H1 (cell line): ENCODE data around the gene ARHGEF25. TPM values are rescaled to one million over a fixed set of nuclear protein-coding genes. Genes with fewer than 3 reads are reported as not detected.
A peak's percentile ranks its signal among the peaks of the same experiment; 100 is the strongest.

ENCODE experiments used
- CTCF ChIA-PET: fragments of 300-600 bp; sonication (Branson Sonifier 250); formaldehyde crosslinking; loops from one replicate; lab custom pipeline; 2021; ENCODE audit not compliant: partially characterized antibody; lab: Charles Lee
- POLR2A ChIA-PET: fragments of 300-600 bp; sonication (Branson Sonifier 250); formaldehyde crosslinking; loops from one replicate; lab custom pipeline; 2021; ENCODE audit warnings: inconsistent platforms; ENCODE audit not compliant: partially characterized antibody; lab: Charles Lee
- DNase-seq, 2 experiments: peaks; one replicate each; pipeline versions ENCODE4 v3.0.0 to v3.0.0-alpha.2; 2010 to 2022; ENCODE audit warnings: low spot score in 2 of 2, low read depth in 1 of 2, mixed read lengths in 1 of 2
- FAIRE-seq: peaks from 2 replicates; lab custom pipeline; 2011; peaks lifted over from hg19 to GRCh38; lab: Jason Lieb, UNC
- H2AFZ ChIP-seq: 2 replicates; pipeline ENCODE4 v1.8.1; 2012; ENCODE audit warnings: low read length, inconsistent platforms
- H2AK5ac ChIP-seq: 2 replicates; pipeline ENCODE4 v1.6.1; 2013; ENCODE audit warnings: low read depth, low read length
- H2BK120ac ChIP-seq: replicated peaks from 2 replicates; pipeline ENCODE3; 2013; ENCODE audit warnings: low read depth, low read length, inconsistent platforms
- H2BK12ac ChIP-seq: 2 replicates; pipeline ENCODE4 v1.6.1; 2013; ENCODE audit warnings: low read depth, low read length
- H2BK15ac ChIP-seq: 2 replicates; pipeline ENCODE4 v1.6.1; 2013; ENCODE audit warnings: low read length
- H2BK20ac ChIP-seq: 2 replicates; pipeline ENCODE4 v1.6.1; 2013; ENCODE audit warnings: low read length
- H2BK5ac ChIP-seq: 2 replicates; pipeline ENCODE4 v1.6.1; 2013; ENCODE audit warnings: low read depth, low read length
- H3K14ac ChIP-seq: 2 replicates; pipeline ENCODE4 v1.6.1; 2013; ENCODE audit warnings: inconsistent platforms; ENCODE audit not compliant: insufficient read length
- H3K18ac ChIP-seq: 2 replicates; pipeline ENCODE4 v1.6.1; 2013; ENCODE audit warnings: low read length; ENCODE audit errors: extremely low read depth
- H3K23ac ChIP-seq: 2 replicates; pipeline ENCODE4 v1.6.1; 2013; ENCODE audit warnings: inconsistent platforms; ENCODE audit not compliant: insufficient read length
- H3K23me2 ChIP-seq: 2 replicates; pipeline ENCODE4 v1.6.1; 2013; ENCODE audit warnings: low read depth, low read length
- H3K27ac ChIP-seq: 2 replicates; pipeline ENCODE4 v1.6.1; 2011; ENCODE audit warnings: low read depth, low read length, inconsistent platforms
- H3K27me3 ChIP-seq, 4 experiments: replicated peaks in 1 of 4; 1 replicate in 1 of 4; 2 replicates in 3 of 4; pipeline versions ENCODE4 v1.6.1 to v1.8.1; 2011 to 2013; ENCODE audit warnings: low read length in 3 of 4, mild to moderate bottlenecking in 3 of 4, inconsistent platforms in 2 of 4, mixed read lengths in 2 of 4, moderate library complexity in 1 of 4; ENCODE audit not compliant: control insufficient read depth in 3 of 4, insufficient read depth in 3 of 4; ENCODE audit errors: extremely low read depth in 1 of 4
- H3K36me3 ChIP-seq, 4 experiments: 2 replicates each; pipeline versions ENCODE4 v1.6.1 to v1.8.1; 2011 to 2013; ENCODE audit warnings: mild to moderate bottlenecking in 4 of 4, low read length in 3 of 4, moderate library complexity in 2 of 4, control low read depth in 1 of 4, inconsistent platforms in 1 of 4; ENCODE audit not compliant: insufficient read depth in 4 of 4, control insufficient read depth in 2 of 4
- H3K4ac ChIP-seq: replicated peaks from 2 replicates; pipeline ENCODE3; 2013; ENCODE audit warnings: low read length, low read depth, mixed read lengths, inconsistent platforms; ENCODE audit not compliant: insufficient read length
- H3K4me1 ChIP-seq, 4 experiments: replicated peaks in 1 of 4; 1 replicate in 1 of 4; 2 replicates in 3 of 4; pipeline versions ENCODE4 v1.6.1 to v1.8.1; 2011 to 2013; ENCODE audit warnings: low read length in 3 of 4, inconsistent platforms in 2 of 4, mixed read lengths in 1 of 4; ENCODE audit not compliant: insufficient read depth in 4 of 4, control insufficient read depth in 3 of 4
- H3K4me2 ChIP-seq, 2 experiments: 2 replicates each; pipeline versions ENCODE4 v1.6.1 to v1.8.1; 2011 to 2013; ENCODE audit warnings: low read depth in 2 of 2, low read length in 2 of 2, control low read depth in 1 of 2, inconsistent platforms in 1 of 2, mild to moderate bottlenecking in 1 of 2; ENCODE audit not compliant: insufficient read depth in 1 of 2
- H3K4me3 ChIP-seq, 4 experiments: fragments of 200-600, 300-600 bp in 1 of 4; sonication (generic), shearing (Covaris generic), sonication (Bioruptor Twin) in 1 of 4; 2 replicates each; pipeline versions ENCODE4 v1.5.1 to v1.8.1; 2011 to 2016; ENCODE audit warnings: low read length in 4 of 4, low read depth in 3 of 4, control low read depth in 2 of 4, inconsistent platforms in 2 of 4, mild to moderate bottlenecking in 2 of 4, mixed read lengths in 1 of 4, moderate library complexity in 1 of 4; ENCODE audit not compliant: insufficient read depth in 2 of 4; ENCODE audit errors: extremely low read depth in 1 of 4
- H3K56ac ChIP-seq: replicated peaks from 2 replicates; pipeline ENCODE3; 2013; ENCODE audit warnings: low read depth, mild to moderate bottlenecking, mixed read lengths, low read length, inconsistent platforms; ENCODE audit not compliant: insufficient read length
- H3K79me1 ChIP-seq: 2 replicates; pipeline ENCODE4 v1.6.1; 2013; ENCODE audit warnings: low read depth, low read length, control low read depth
- H3K79me2 ChIP-seq, 2 experiments: 2 replicates each; pipeline versions ENCODE4 v1.6.1 to v1.8.1; 2012 to 2013; ENCODE audit warnings: low read length in 2 of 2, mild to moderate bottlenecking in 2 of 2, inconsistent platforms in 1 of 2; ENCODE audit not compliant: insufficient read depth in 2 of 2, control insufficient read depth in 1 of 2
- H3K9ac ChIP-seq, 4 experiments: replicated peaks in 1 of 4; 1 replicate in 1 of 4; 2 replicates in 3 of 4; pipeline versions ENCODE4 v1.6.1 to v1.8.1; 2011 to 2013; ENCODE audit warnings: low read depth in 3 of 4, low read length in 3 of 4, control low read depth in 2 of 4, mild to moderate bottlenecking in 2 of 4, moderate library complexity in 2 of 4, inconsistent platforms in 1 of 4; ENCODE audit errors: extremely low read depth in 1 of 4
- H3K9me3 ChIP-seq, 2 experiments: 2 replicates each; pipeline versions ENCODE4 v1.6.1 to v1.8.1; 2012 to 2013; ENCODE audit warnings: mild to moderate bottlenecking in 2 of 2, moderate library complexity in 2 of 2, control low read depth in 1 of 2, inconsistent platforms in 1 of 2, low read depth in 1 of 2, low read length in 1 of 2, mixed read lengths in 1 of 2; ENCODE audit not compliant: insufficient read depth in 2 of 2
- H4K20me1 ChIP-seq, 2 experiments: replicated peaks in 1 of 2; 2 replicates each; pipeline versions ENCODE3 to v1.8.1; 2011 to 2013; ENCODE audit warnings: inconsistent platforms in 2 of 2, low read length in 2 of 2, mild to moderate bottlenecking in 1 of 2; ENCODE audit not compliant: insufficient read depth in 2 of 2, control insufficient read depth in 1 of 2
- H4K5ac ChIP-seq: 2 replicates; pipeline ENCODE4 v1.6.1; 2013; ENCODE audit warnings: low read length, low read depth, mixed read lengths, inconsistent platforms; ENCODE audit not compliant: insufficient read length
- H4K8ac ChIP-seq: 2 replicates; pipeline ENCODE4 v1.8.0; 2013; ENCODE audit warnings: mild to moderate bottlenecking, moderate library complexity, low read length, inconsistent platforms; ENCODE audit not compliant: insufficient read depth; ENCODE audit errors: extremely low read depth
- H4K91ac ChIP-seq: replicated peaks from 2 replicates; pipeline ENCODE3; 2013; ENCODE audit warnings: low read length, mixed read lengths, inconsistent platforms; ENCODE audit not compliant: insufficient read length
- CTBP2 ChIP-seq: IDR thresholded peaks from 2 replicates; pipeline ENCODE4 v1.7.0; 2011; ENCODE audit warnings: borderline replicate concordance, mild to moderate bottlenecking, moderate library complexity, mixed read lengths, low read length; ENCODE audit not compliant: insufficient read depth, insufficient read length
- EP300 ChIP-seq, 2 experiments: IDR thresholded peaks; 1 replicate in 1 of 2; 2 replicates in 1 of 2; pipeline ENCODE4 v1.6.1; 2011 to 2012; ENCODE audit warnings: low read depth in 2 of 2, low read length in 2 of 2, mild to moderate bottlenecking in 2 of 2, borderline replicate concordance in 1 of 2, inconsistent platforms in 1 of 2, moderate library complexity in 1 of 2
- HDAC2 ChIP-seq, 2 experiments: fragments of 300-600 bp in 1 of 2; sonication (generic) in 1 of 2; IDR thresholded peaks; 2 replicates each; pipeline ENCODE4 v1.6.1; 2011 to 2012; ENCODE audit warnings: low read depth in 2 of 2, low read length in 2 of 2, mild to moderate bottlenecking in 2 of 2, moderate library complexity in 2 of 2, borderline replicate concordance in 1 of 2, inconsistent platforms in 1 of 2
- JUN ChIP-seq: IDR thresholded peaks from 2 replicates; pipeline ENCODE4 v1.6.1; 2011; ENCODE audit warnings: low read depth, mild to moderate bottlenecking, improper control_type of control experiment, low read length
- KDM1A ChIP-seq: fragments of 200-600, 300-600 bp; sonication (generic); IDR thresholded peaks from 2 replicates; pipeline ENCODE4 v1.7.1; 2016; ENCODE audit warnings: mild to moderate bottlenecking, low read length, borderline replicate concordance
- MAFK ChIP-seq: IDR thresholded peaks from 2 replicates; pipeline ENCODE4 v1.6.1; 2012; ENCODE audit warnings: low read depth, mild to moderate bottlenecking, improper control_type of control experiment, low read length
- NANOG ChIP-seq: IDR thresholded peaks from 2 replicates; pipeline ENCODE4 v1.6.1; 2011; ENCODE audit warnings: low read length, low read depth, mild to moderate bottlenecking, inconsistent platforms; ENCODE audit not compliant: insufficient read depth, poor library complexity, severe bottlenecking
- RAD21 ChIP-seq, 2 experiments: IDR thresholded peaks in 1 of 2; conservative IDR thresholded peaks in 1 of 2; 2 replicates each; pipeline ENCODE4 v1.6.1; 2011; ENCODE audit warnings: low read depth in 2 of 2, low read length in 2 of 2, improper control_type of control experiment in 1 of 2, inconsistent platforms in 1 of 2, mild to moderate bottlenecking in 1 of 2, moderate library complexity in 1 of 2
- TAF7 ChIP-seq: optimal IDR thresholded peaks from 2 replicates; pipeline ENCODE3; 2011; ENCODE audit warnings: low read depth, mild to moderate bottlenecking, inconsistent platforms, low read length, moderate library complexity, borderline replicate concordance
- WGBS, 2 experiments: shearing (Covaris generic) in 1 of 2; methylation state at CpG; one replicate each; pipeline versions ENCODE4 v1.1.6 to v1.1.7; 2013 to 2015; ENCODE audit warnings: low lambda C conversion rate in 2 of 2, mixed read lengths in 2 of 2, inconsistent platforms in 1 of 2, low coverage in 1 of 2, missing lambda C conversion rate in 1 of 2; ENCODE audit not compliant: insufficient replicate concordance in 2 of 2, insufficient coverage in 1 of 2, insufficient read length in 1 of 2; ENCODE audit errors: extremely low coverage in 1 of 2, missing lambda C conversion rate in 1 of 2; 5-methylcytosine and 5-hydroxymethylcytosine counted together
- polyA plus RNA-seq, 7 experiments: library from polyadenylated mRNA; depleted of rRNA in 3 of 7; stranded (reverse) in 5 of 7; unstranded in 2 of 7; fragments of >200 nt in 5 of 7; fragments of 200-250 nt in 2 of 7; gene quantifications; 1 replicate in 5 of 7; 2 replicates in 1 of 7; 4 replicates in 1 of 7; pipeline versions ENCODE4 v1.2.1 to v1.2.3, GENCODE V29; 2011 to 2013; ENCODE audit warnings: missing spikeins in 2 of 7, mixed read lengths in 2 of 7
- total RNA-seq: library from RNA; stranded (reverse); fragmentation: NEBNext Ultra II Directional; extraction: Animal tissue kit (Norgen Biotek cat#: 25700); gene quantifications from 2 replicates; pipeline ENCODE4 v1.2.1, GENCODE V29; 2021
- TF ChIP-seq, protein P1 (sequence below): IDR thresholded peaks from 2 replicates; pipeline ENCODE4 v1.6.1; 2012; ENCODE audit warnings: low read length, inconsistent platforms

The ARHGEF25 gene
- total and polyA plus RNA-seq, 2 of the 8 experiments (the other 6 are each of a cell fraction or from before 2014, with no cell fraction given): 5.9 to 8.8 TPM

DNA sequence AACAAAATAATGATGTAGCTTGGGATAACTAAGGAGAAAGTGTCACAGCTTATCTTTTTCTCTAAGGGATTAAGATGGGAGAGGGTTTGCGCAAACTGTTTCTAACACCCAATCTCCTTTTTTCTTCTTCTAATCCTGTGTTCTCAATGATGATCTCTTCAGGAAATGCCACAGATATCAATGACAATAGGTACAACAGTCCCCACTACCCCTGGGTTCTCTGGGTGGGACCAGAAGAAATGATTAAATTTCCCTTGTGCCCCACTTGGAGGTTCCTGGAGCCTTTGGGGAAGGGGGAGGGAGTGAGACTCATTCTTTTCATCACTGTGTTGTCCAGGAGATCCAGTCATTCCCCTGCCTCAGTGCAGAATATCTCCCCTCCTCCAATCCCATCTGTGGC is 28.8 kb upstream of the ARHGEF25 start:
- Histone ChIP-seq H3K4me2 (no peak overlapping the region), H3K79me2 (no peaks in the 10 kb centered on the region), H3K23ac (no peak overlapping the region), H2BK20ac (no peak overlapping the region), H3K27me3 (no peaks in the 10 kb centered on the region), H2BK15ac (no peak overlapping the region), H3K9me3 (no peaks in the 10 kb centered on the region), H2BK5ac (no peak overlapping the region), H4K8ac (no peak overlapping the region), H2BK12ac (no peak overlapping the region), H2AFZ (no peak overlapping the region), H3K4me1 (no peaks in the 10 kb centered on the region), H3K4me3 (no peak overlapping the region), H3K14ac (no peak overlapping the region), H4K5ac (no peak overlapping the region), H3K79me1 (no peaks in the 10 kb centered on the region), H3K56ac (peak overlapping the region; percentile 17), H4K20me1 (peaks cover 4 to 5% of the 10 kb centered on the region in 2 experiments), H2BK120ac (no peak overlapping the region), H2AK5ac (no peak overlapping the region), H3K9ac (no peak overlapping the region), H3K36me3 (peaks cover 10 to 45% (median 22%) of the 10 kb centered on the region in 4 experiments), H3K18ac (no peak overlapping the region), H4K91ac (no peak overlapping the region), H3K4ac (no peak overlapping the region), H3K27ac (no peak overlapping the region), H3K23me2 (no peaks in the 10 kb centered on the region)
- DNase-seq: no peak
- 100% methylated on average over 1 of the region's 1 CpG; no CpG with 5 or more reads in 1 of the 2 experiments for WGBS, 2 experiments
- FAIRE-seq: no peak
- CTCF ChIA-PET: interaction anchor here (0.6 to 7.8 kb wide), 29 partner anchors 7 to 240 kb away, joined by 3 to 201 read pairs (median 9); partner anchors contain the start of genes ARHGEF25, B4GALNT1 and OS9
- POLR2A ChIA-PET: no interaction called here
- no peak for TF ChIP-seq EP300 (IDR thresholded peaks at IDR 0.05; ENCODE audit: borderline replicate concordance in 1 of 2, low read depth in 2 of 2, low read length in 2 of 2)
- TF ChIP-seq TAF7: no peak
- TF ChIP-seq NANOG: no peak
- TF ChIP-seq CTBP2: no peak
- no peak for TF ChIP-seq HDAC2 (IDR thresholded peaks at IDR 0.05; ENCODE audit: borderline replicate concordance in 1 of 2, low read depth in 2 of 2, low read length in 2 of 2)
- TF ChIP-seq, protein P1, sequence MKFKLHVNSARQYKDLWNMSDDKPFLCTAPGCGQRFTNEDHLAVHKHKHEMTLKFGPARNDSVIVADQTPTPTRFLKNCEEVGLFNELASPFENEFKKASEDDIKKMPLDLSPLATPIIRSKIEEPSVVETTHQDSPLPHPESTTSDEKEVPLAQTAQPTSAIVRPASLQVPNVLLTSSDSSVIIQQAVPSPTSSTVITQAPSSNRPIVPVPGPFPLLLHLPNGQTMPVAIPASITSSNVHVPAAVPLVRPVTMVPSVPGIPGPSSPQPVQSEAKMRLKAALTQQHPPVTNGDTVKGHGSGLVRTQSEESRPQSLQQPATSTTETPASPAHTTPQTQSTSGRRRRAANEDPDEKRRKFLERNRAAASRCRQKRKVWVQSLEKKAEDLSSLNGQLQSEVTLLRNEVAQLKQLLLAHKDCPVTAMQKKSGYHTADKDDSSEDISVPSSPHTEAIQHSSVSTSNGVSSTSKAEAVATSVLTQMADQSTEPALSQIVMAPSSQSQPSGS: no peak
- no peak for TF ChIP-seq RAD21 (IDR thresholded peaks at IDR 0.05 in 1 of 2, conservative IDR thresholded peaks at IDR 0.05 in 1 of 2; ENCODE audit: low read depth in 2 of 2, low read length in 2 of 2)
- no peak for TF ChIP-seq JUN
- TF ChIP-seq MAFK: no peak
- TF ChIP-seq KDM1A: no peak
